GM15510 (cell line): ENCODE measurements around the gene HIVEP1.

Experiments used
- POLR2A ChIP-seq: IDR thresholded peaks from 3 replicates; pipeline ENCODE4 v1.6.1; 2011; ENCODE audit warnings: borderline replicate concordance; ENCODE audit not compliant: insufficient read length; ENCODE audit errors: extremely low read depth

Gene HIVEP1

GRCh38 chr6:12075067-12075563, 63.0 kb downstream of the HIVEP1 start:
- TF ChIP-seq POLR2A, result no peak

- no peak for TF ChIP-seq POLR2A
Measured at GRCh38 chr6:12077021-12077710, 65.1 kb downstream of the HIVEP1 start.

GRCh38 chr6:12078014-12078413, 65.9 kb downstream of the HIVEP1 start:
- no peak for TF ChIP-seq POLR2A

GRCh38 chr6:12081771-12082170, 69.7 kb downstream of the HIVEP1 start:
- TF ChIP-seq POLR2A, result no peak

GRCh38 chr6:12082368-12082767, 70.3 kb downstream of the HIVEP1 start:
- no peak for TF ChIP-seq POLR2A

GRCh38 chr6:12083302-12083701, 71.2 kb downstream of the HIVEP1 start:
- no peak for TF ChIP-seq POLR2A

GRCh38 chr6:12083763-12084162, 71.7 kb downstream of the HIVEP1 start:
- no peak for TF ChIP-seq POLR2A

- TF ChIP-seq POLR2A, result no peak
Measured at GRCh38 chr6:12084681-12085080, 72.6 kb downstream of the HIVEP1 start.

- no peak for TF ChIP-seq POLR2A
Measured at GRCh38 chr6:12088531-12088930, 76.4 kb downstream of the HIVEP1 start.

GRCh38 chr6:12090714-12091113, 78.6 kb downstream of the HIVEP1 start:
- no peak for TF ChIP-seq POLR2A

- no peak for TF ChIP-seq POLR2A
Measured at GRCh38 chr6:12092762-12093161, 80.7 kb downstream of the HIVEP1 start.

GRCh38 chr6:12094689-12095088, 82.6 kb downstream of the HIVEP1 start:
- no peak for TF ChIP-seq POLR2A

- no peak for TF ChIP-seq POLR2A
Measured at GRCh38 chr6:12096342-12096741, 84.2 kb downstream of the HIVEP1 start.

- TF ChIP-seq POLR2A, result no peak
Measured at GRCh38 chr6:12097791-12098190, 85.7 kb downstream of the HIVEP1 start.

GRCh38 chr6:12099623-12100338, 87.7 kb downstream of the HIVEP1 start:
- TF ChIP-seq POLR2A, result no peak

GRCh38 chr6:12101048-12101447, 88.9 kb downstream of the HIVEP1 start:
- TF ChIP-seq POLR2A, result no peak
